HTERT RPE-1 (cell line): ENCODE measurements around the gene FCRL1.

Experiments used
- in situ Hi-C: fragments of 300-500 bp; cut with MboI; formaldehyde crosslinking; loops from 4 replicates; pipeline ENCODE4 v1.14.3; 2020; ENCODE audit warnings: low sequenced_read_pairs

FCRL1 gene

DNA sequence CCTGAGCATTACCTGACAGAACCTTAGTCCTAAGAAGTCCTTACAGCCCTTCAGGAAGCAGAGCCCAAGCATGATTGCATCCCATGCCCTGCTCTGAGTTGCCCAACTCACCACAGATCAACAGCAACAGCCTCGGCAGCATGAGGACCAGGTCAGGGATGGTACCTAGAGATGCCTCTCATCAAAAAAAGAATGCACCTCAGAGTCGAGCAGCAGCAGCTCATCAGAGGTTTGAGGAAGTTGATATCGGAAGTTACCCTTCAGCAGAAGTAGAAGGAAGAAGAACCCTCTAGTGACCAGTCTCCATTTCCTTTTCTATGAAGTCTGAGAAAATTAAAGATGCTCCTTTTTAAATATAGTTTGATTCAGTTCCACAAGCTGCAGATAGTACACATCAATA is at the start of gene FCRL1:
Gene FCRL1, minus strand, starts transcription at position 225 of the 400 bp plus-strand sequence. Its CDS starts 83 bp downstream, at position 142.
- in situ Hi-C loops, result no loop called here

DNA sequence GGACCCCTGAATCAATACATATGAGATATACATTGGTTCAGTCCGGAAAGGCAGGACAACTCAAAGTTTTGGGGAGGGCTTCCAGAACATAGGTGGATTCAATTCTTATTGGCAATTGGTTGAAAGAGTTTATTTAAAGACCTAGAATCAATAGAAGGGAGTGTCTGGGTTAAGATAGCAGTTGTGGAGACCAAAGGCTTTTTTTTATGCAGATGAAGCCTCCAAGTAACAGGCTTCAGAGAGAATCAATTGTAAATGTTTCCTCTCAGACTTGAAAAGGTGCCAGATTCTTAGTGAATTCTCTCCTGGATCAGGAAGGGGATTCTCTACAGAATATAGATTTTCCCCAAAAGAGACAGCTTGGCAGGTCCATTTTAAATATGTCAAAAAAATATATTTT is 48.7 kb upstream of the FCRL1 start:
- in situ Hi-C loops, result no loop called here

DNA sequence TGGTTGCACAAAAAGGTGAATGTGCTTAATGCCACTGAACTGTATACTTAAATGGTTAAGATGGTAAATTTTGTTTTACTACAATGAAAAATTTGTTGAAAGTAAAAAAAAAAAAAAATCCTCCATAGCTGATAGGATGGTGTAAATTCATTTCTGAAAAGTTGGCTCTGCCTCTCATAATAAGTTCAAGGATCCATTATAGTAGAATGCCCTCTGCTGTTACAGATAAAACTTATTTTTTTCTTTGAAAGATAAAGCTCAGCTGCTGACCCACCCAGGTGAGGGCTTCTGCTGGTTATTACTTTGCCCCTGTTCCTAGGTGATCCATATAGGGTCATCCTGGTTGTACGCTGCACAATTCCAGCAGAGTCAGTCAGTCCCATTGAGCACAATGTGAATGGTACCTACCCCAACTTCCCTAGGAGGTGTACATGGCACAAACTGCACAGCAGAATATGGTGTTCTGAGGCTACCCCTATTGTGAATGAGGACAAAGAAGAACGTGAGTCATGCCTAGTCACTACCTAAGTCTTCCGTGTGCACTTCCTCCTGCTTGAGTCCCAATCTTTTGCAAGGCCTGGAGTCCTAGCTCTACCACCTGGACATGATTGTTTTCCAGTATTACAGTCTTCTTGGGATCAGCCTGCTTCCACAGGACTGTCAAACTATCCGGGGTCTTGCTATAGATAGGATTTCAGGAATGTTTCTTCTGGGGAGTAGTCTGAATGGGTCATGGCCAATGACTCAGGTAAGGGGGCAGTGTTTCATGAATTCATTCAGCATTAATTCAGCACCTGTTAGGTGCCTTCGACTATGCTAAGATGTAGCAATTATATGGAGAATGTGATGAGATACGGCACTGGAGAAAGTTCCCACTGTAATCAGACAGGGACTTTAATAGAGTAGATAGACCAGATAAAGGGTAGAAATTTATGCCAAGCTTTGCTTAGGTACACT is 42.5 kb upstream of the FCRL1 start:
- in situ Hi-C loops, result no loop called here

- in situ Hi-C loops, result no loop called here
These were observed 36.6 kb upstream of the FCRL1 start for GRCh38 chr1:157856538-157856937.

DNA sequence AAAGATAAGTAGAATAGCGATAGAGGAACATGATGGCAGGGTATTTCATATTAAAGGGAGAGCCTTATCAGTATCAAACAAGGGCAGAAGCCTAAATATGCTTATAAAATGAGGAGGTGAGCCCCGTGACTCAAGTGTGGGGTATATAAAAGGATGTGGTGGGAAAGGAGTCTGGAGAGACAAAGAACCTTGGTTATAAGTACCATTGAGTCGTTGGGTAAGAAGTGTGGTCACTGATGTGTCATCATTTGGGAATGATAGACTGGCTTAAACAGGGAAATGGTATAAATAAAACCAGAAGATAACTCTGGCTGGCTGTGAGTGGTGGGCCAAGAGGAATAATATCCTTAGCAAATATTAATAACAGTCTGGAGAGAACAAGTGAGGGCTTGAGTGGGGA is 32.6 kb upstream of the FCRL1 start:
- in situ Hi-C loops, result no loop called here

DNA sequence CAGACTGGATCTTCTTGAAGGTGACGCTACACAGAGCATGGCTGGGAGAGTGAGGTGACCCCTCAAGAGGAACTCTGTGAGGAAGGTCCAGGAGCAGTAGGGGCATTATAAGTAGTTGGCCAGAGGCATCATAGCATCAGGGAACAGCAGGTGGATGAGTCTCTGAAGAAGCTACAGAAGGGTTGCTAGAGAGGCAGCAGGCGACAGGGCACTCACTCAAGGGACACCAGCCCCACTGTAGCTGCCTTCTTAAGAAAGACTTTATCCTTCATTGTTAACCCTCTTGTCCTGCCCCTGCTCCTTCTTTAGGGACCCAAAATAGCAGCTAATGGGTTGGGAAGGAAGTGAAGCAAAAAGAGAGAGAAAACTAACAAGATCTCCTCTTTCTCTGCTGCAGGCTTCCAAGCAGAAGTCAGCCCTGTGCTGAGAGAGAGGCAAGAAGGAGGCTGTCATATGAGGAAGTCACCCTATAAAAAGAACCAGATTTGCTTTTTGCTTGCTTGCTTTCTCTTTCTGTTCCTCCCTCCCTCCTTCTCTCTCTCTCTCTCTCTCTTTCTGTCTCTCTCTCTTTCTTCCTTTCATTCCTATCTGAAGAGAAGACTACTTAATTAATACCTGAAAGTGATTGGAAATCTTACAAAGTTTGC is 29.4 kb upstream of the FCRL1 start:
- in situ Hi-C loops, result no loop called here

- in situ Hi-C loops, result no loop called here
These were observed 24.3 kb upstream of the FCRL1 start for GRCh38 chr1:157844089-157844830.

DNA sequence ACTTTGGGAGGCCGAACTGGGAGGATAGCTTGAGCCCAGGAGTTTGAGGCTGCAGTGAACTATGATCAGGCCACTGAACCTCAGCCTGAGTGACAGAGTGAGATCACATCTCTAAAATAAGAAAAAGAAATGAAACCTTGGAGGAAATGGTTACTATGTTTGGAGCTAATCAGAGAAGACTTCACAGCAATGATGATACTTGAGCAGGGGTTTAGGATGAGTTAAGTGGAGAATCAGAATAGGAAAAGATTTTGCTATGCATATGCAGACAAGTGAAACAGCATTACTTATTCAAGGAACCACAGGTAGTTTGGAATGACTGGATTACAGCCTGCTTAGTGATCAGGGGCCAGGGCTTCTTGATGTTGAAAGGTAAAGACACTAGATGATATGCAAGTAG is 23.0 kb upstream of the FCRL1 start:
- in situ Hi-C loops, result no loop called here

DNA sequence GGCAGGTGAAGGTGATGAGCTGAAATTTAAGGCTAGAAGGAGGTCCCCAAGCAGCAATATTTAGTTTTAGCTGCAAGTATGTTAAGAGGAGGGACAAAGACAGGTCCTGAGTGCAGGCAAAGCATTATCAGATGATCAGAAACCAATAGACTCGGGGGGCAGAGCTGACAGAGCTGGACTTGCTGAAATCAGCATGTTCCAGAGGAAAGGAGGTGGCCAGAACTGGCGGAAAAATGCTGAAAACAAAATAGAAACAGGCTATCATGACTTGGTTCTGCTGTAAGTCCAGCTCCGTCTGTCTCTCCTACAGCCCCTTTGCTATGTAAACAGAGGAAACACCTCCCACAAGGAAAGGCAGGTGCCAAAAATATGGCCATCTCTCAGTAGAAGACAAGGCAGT is 21.8 kb upstream of the FCRL1 start, which contains the start of gene CD5L:
Gene CD5L, minus strand, starts transcription at position 101 of the 400 bp plus-strand sequence. CDS start 107 bp downstream, outside the sequence.
- in situ Hi-C loops, result no loop called here

GRCh38 chr1:157838966-157839365 is 19.0 kb upstream of the FCRL1 start:
- in situ Hi-C loops, result no loop called here

- in situ Hi-C loops, result no loop called here
These were observed 14.5 kb upstream of the FCRL1 start for GRCh38 chr1:157834430-157834829.

DNA sequence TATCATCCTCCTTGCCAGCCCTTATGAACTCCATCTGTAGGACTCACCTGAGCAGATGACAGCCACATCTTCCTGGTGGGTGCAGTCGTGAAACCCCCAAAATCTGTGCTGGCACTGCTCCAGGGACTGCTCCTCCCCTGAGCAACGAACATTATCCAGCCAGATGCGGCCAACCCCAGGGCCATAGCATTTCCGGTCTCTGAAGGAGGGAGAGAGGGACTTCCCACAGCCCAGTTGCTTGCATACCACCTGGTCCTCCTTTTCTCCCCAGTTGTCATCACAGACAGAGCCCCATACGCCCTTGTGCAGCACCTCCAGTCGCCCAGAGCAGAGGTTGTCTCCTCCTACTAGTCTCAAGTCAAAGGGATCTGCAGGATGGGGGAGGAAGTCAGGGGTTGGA is 13.2 kb upstream of the FCRL1 start:
- in situ Hi-C loops, result no loop called here

GRCh38 chr1:157831968-157832626 is 12.2 kb upstream of the FCRL1 start:
- in situ Hi-C loops, result no loop called here

DNA sequence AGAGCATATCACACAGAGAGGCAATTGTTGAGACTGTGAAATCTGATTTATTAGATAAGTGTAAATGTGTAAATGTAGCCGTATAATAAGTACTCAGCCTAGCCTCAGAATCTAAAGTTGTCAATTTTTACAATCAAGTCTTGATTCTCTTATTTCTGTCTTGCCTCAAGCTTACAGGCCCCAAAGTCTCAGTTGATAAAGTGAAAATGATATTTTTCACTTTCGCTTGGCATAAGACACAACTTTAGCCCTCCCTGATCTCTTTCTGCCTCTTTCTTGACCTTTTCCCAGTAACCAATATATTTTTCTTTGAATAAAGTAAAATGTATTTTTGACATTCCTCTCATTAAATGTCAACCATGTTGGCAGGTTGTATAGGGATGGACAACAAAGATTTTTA is 11.0 kb upstream of the FCRL1 start:
- in situ Hi-C loops, result no loop called here

GRCh38 chr1:157829711-157830110 is 9.8 kb upstream of the FCRL1 start:
- in situ Hi-C loops, result no loop called here

- in situ Hi-C loops, result no loop called here
These were observed 9.3 kb upstream of the FCRL1 start for GRCh38 chr1:157829210-157829609.

DNA sequence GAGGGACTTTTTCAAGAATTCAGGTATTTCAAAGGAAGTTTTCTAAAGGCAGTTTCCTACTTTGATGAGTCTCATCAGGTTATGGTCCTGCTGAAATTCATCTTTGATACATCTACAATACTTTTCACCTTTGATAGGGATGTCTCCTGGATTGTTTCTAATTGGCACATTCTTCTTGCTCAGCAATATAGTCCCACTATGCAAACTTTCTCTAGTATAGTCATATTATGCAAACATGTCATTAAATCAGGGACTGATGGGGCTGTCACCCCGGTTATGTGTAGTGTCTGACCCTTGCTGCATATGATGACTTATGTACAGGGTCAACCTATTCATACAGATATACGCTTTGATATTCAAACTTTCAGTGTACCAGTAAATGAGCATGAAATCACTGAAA is 379 bp upstream of the FCRL1 start:
- in situ Hi-C loops, result no loop called here

- in situ Hi-C loops, result no loop called here
These were observed 705 bp downstream of the FCRL1 start for GRCh38 chr1:157819215-157819614.

- in situ Hi-C loops, result no loop called here
These were observed 6.7 kb downstream of the FCRL1 start for GRCh38 chr1:157813269-157813668.

DNA sequence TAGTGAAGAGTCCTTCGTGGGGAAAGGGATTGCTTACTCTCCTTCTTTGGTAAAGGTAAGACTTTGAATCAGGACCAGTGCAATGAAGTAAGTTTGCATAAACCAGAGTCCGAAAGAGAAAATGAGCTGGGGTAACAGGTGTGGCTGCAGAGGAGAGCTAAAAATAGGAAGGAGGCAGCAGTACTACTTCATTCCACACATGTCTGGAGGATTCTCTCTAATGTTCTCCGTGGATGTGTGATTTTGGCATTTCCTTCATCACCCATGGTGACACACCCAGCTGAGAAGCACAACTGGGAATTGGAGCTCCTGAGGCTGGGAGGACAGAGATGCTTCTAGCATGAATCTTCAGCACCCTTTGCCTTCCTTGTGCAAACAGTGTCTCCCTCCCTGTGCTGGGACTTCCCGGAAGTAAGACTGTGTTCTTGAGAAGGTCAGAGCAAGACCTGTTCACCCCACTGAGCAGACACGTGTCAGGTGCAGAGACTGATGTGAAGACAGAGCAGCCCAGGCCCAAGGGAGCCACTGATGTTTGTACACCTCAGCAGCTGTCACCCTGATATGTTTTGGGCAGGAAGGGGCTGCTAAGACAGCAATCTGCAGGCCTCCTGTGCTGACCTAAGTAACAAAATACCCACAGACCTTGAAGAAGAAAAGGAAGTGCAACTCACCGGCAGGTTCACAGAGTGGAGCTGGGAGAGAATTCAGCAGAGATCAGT is 13.3 kb downstream of the FCRL1 start:
- in situ Hi-C loops, result no loop called here
